KMS-11 (cell line): ENCODE data around the gene CAPN12.

Source experiments
- H2AFZ ChIP-seq: fragments of 200-600 bp; sonication (generic); 2 replicates; pipeline ENCODE4 v1.6.1; 2016; ENCODE audit warnings: antibody characterized with exemption, mixed run types, low read depth
- H3K27ac ChIP-seq: fragments of 200-600 bp; sonication (generic); 2 replicates; pipeline ENCODE4 v1.6.1; 2016; ENCODE audit warnings: mild to moderate bottlenecking, mixed run types
- H3K27me3 ChIP-seq: fragments of 200-600 bp; sonication (generic); 2 replicates; pipeline ENCODE4 v1.6.1; 2017; ENCODE audit warnings: mild to moderate bottlenecking, low read depth, mixed run types, moderate library complexity; ENCODE audit not compliant: insufficient read depth
- H3K36me3 ChIP-seq: fragments of 200-600 bp; sonication (generic); 2 replicates; pipeline ENCODE4 v1.6.1; 2017; ENCODE audit warnings: mild to moderate bottlenecking, mixed run types; ENCODE audit not compliant: insufficient read depth
- H3K4me1 ChIP-seq: fragments of 200-600 bp; sonication (generic); 2 replicates; pipeline ENCODE4 v1.6.1; 2016; ENCODE audit warnings: mild to moderate bottlenecking, low read depth, mixed run types; ENCODE audit not compliant: poor library complexity, severe bottlenecking
- H3K4me2 ChIP-seq: fragments of 200-600 bp; sonication (generic); 2 replicates; pipeline ENCODE4 v1.7.0; 2016; ENCODE audit warnings: mild to moderate bottlenecking, mixed run types
- H3K4me3 ChIP-seq: fragments of 200-600 bp; sonication (generic); IDR thresholded peaks from 2 replicates; pipeline ENCODE4 v1.6.1; 2017; ENCODE audit warnings: low read depth, low read length, mixed read lengths; ENCODE audit not compliant: insufficient read depth
- H3K79me2 ChIP-seq: fragments of 200-600 bp; sonication (generic); 2 replicates; pipeline ENCODE4 v1.6.1; 2016; ENCODE audit warnings: low read depth, mixed run types; ENCODE audit not compliant: insufficient read depth
- H3K9ac ChIP-seq: fragments of 200-600 bp; sonication (generic); 2 replicates; pipeline ENCODE4 v1.6.1; 2016; ENCODE audit warnings: mild to moderate bottlenecking, mixed run types
- H4K20me1 ChIP-seq: fragments of 200-600 bp; sonication (generic); 2 replicates; pipeline ENCODE4 v1.6.1; 2016; ENCODE audit warnings: mild to moderate bottlenecking, mixed run types; ENCODE audit not compliant: insufficient read depth
- TF ChIP-seq, protein P1 (sequence below): fragments of 200-600 bp; sonication (generic); conservative IDR thresholded peaks from 2 replicates; pipeline ENCODE4 v1.6.1; 2017; ENCODE audit warnings: low read depth, mild to moderate bottlenecking, antibody characterized with exemption, low read length, moderate library complexity, mixed read lengths

The CAPN12 gene

DNA sequence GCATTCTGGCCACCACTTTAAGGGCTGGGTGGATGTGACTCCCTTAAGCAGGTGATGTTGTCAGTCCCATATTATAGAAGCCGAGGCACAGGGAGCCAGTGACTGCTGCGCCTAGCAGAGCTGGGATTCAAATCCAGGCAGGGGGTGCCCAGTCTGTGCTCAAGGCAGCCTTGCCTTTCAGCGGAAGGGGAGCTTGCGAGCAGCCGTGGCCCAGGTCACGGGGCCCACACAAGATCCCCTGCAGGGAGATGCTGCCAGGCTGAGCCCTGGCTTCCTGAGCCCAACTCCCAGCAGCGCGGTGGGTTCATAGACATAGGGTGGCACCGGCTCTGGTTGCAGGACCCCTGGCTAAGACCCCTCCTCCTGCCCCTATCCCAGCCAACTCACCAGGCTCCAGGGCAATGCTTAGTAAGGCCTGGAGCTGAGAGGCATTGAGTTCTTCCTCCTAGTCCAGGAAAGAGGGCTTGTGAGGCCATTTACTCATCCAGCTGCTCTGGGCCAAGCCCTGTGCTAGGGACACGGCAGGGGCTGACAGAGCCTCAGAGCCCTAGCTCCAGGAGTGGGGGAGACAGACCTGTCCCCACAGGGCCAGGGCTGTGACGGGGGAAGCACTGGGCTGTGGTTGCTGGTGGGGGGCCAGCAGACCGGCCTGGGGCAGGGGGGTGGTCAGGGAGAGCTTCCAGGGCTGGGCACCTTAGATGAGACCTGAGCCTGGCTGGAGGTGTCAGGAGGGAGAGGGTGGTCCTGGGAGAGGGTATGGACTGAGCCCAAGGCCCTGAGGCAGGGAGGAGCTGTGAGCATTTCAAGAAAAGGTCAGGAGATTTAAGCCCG is 9.6 kb downstream of the CAPN12 start:
- TF ChIP-seq, protein P1, sequence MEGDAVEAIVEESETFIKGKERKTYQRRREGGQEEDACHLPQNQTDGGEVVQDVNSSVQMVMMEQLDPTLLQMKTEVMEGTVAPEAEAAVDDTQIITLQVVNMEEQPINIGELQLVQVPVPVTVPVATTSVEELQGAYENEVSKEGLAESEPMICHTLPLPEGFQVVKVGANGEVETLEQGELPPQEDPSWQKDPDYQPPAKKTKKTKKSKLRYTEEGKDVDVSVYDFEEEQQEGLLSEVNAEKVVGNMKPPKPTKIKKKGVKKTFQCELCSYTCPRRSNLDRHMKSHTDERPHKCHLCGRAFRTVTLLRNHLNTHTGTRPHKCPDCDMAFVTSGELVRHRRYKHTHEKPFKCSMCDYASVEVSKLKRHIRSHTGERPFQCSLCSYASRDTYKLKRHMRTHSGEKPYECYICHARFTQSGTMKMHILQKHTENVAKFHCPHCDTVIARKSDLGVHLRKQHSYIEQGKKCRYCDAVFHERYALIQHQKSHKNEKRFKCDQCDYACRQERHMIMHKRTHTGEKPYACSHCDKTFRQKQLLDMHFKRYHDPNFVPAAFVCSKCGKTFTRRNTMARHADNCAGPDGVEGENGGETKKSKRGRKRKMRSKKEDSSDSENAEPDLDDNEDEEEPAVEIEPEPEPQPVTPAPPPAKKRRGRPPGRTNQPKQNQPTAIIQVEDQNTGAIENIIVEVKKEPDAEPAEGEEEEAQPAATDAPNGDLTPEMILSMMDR, result no peak
- Histone ChIP-seq H3K4me2 (peak overlapping the region; percentile 52; the same call in 1 of the 2 replicates), H3K36me3 (no peaks in the 10 kb centered on the region), H4K20me1 (no peaks in the 10 kb centered on the region), H3K27me3 (no peaks in the 10 kb centered on the region), H3K27ac (peak overlapping the region; percentile 49), H2AFZ (peak overlapping the region; percentile 3; the same call in 1 of the 2 replicates), H3K4me3 (no peak overlapping the region), H3K79me2 (no peaks in the 10 kb centered on the region), H3K9ac (peak overlapping the region; percentile 10; the same call in 1 of the 2 replicates), H3K4me1 (peaks cover 21% of the 10 kb centered on the region)

DNA sequence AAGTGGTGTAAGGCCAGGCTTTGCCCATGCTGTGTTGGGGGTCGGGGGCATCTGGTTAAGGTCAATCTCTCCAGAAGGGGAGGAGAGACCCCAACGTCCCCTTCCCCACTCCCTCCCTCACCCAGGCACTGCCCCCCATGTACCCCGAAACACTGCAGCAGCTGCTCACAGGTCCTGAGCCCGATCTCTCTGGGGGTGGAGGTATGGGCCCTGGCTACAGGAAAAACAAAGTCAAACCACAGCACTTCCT is 10.2 kb downstream of the CAPN12 start:
- peak overlapping the region; percentile 49 for H3K27ac ChIP-seq
- H4K20me1 ChIP-seq, result no peaks in the 10 kb centered on the region
- H3K36me3 ChIP-seq, result no peaks in the 10 kb centered on the region
- H3K4me3 ChIP-seq, result no peak overlapping the region
- no peaks in the 10 kb centered on the region for H3K79me2 ChIP-seq
- H3K27me3 ChIP-seq, result no peaks in the 10 kb centered on the region
- TF ChIP-seq, protein P1, result no peak
- peaks cover 21% of the 10 kb centered on the region for H3K4me1 ChIP-seq
- H3K9ac ChIP-seq, result peak overlapping the region; percentile 10; the same call in 1 of the 2 replicates
- peak overlapping the region; percentile 3; the same call in 1 of the 2 replicates for H2AFZ ChIP-seq
- peak overlapping the region; percentile 52; the same call in 1 of the 2 replicates for H3K4me2 ChIP-seq

DNA sequence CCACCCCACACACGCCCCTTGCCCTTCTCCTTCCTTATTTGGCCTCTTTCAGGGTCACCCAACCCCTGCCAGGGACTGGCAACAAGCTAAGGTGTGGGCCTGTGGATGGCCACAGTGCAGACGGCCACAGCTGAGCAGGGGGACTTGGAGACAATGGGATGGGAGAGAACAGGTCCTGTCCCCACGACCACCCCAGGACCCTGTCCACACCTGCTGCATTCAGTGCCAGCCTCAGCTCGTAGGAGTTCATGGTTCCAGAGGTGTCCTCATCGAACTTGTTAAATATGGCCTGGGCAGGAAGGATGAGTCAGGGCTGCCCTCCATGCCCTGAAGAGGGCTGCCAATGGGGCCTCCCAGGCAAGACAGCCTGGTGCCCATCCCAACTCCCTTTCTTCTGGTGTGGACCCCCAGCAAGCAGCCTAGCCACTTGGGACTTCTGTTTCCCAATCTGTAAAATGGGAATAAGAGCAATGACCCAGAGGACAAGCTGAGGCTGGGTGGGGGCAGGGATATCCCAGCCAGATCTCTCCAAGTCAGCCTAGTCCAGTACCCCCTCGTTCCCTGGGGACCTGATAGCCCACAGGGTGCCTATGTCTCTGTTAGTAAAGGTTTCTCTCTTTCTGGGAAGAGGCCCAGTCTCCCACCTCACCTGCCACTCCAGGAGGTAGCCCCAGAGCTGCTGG is 10.6 kb downstream of the CAPN12 start:
- Histone ChIP-seq H3K4me2 (peak overlapping the region; percentile 52; the same call in 1 of the 2 replicates), H3K79me2 (no peaks in the 10 kb centered on the region), H3K4me3 (no peak overlapping the region), H4K20me1 (no peaks in the 10 kb centered on the region), H3K27me3 (no peaks in the 10 kb centered on the region), H3K4me1 (peaks cover 21% of the 10 kb centered on the region), H3K9ac (peak overlapping the region; percentile 10; the same call in 1 of the 2 replicates), H2AFZ (no peak overlapping the region), H3K27ac (peak overlapping the region; percentile 49; the same call in 1 of the 2 replicates), H3K36me3 (no peaks in the 10 kb centered on the region)
- TF ChIP-seq, protein P1, result no peak

DNA sequence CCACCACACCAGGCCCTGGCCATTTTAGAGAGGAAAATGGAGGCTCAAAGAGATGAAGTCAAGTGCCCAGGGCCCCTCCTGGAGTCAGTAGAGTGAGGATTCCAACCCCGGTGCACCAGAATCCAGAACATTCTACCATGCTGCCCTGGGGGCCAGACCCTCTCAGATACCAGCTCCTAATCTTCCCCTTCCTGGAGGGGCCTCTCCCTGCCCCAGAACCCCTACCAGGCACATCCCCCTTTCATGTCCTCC is 11.1 kb downstream of the CAPN12 start:
- no peak overlapping the region for H3K4me3 ChIP-seq
- no peaks in the 10 kb centered on the region for H4K20me1 ChIP-seq
- no peaks in the 10 kb centered on the region for H3K79me2 ChIP-seq
- H2AFZ ChIP-seq, result no peak overlapping the region
- no peaks in the 10 kb centered on the region for H3K27me3 ChIP-seq
- H3K36me3 ChIP-seq, result no peaks in the 10 kb centered on the region
- TF ChIP-seq, protein P1, result no peak
- H3K27ac ChIP-seq, result no peak overlapping the region
- H3K4me1 ChIP-seq, result peaks cover 21% of the 10 kb centered on the region
- H3K4me2 ChIP-seq, result no peak overlapping the region
- H3K9ac ChIP-seq, result no peak overlapping the region
